Sigmoid colon (tissue), 4 donors: ENCODE results near the gene DNAH6.

Source experiments
- EP300 ChIP-seq, 4 donors: sonication (generic); formaldehyde crosslinking; IDR thresholded peaks; one replicate each; pipeline ENCODE4 v1.6.1; 2017; ENCODE audit warnings: antibody characterized with exemption in 4 of 4
- POLR2A ChIP-seq, 2 donors: fragments of 450-650 bp; IDR thresholded peaks; one replicate each; pipeline ENCODE4 v1.6.1; 2016; ENCODE audit warnings: antibody characterized with exemption in 2 of 2, mild to moderate bottlenecking in 2 of 2, moderate library complexity in 2 of 2
- POLR2AphosphoS5 ChIP-seq, 4 donors: sonication (generic); formaldehyde crosslinking; IDR thresholded peaks; one replicate each; pipeline ENCODE4 v1.6.1; 2017; ENCODE audit warnings: antibody characterized with exemption in 4 of 4
- TF ChIP-seq, protein P1 (sequence below), 4 experiments: fragments of 450-650 bp in 3 of 4; fragments of 200-600 bp in 1 of 4; IDR thresholded peaks; one replicate each; pipeline ENCODE4 v1.5.1; 2016 to 2019; ENCODE audit warnings: antibody characterized with exemption in 4 of 4, mild to moderate bottlenecking in 3 of 4, moderate library complexity in 2 of 4

DNA sequence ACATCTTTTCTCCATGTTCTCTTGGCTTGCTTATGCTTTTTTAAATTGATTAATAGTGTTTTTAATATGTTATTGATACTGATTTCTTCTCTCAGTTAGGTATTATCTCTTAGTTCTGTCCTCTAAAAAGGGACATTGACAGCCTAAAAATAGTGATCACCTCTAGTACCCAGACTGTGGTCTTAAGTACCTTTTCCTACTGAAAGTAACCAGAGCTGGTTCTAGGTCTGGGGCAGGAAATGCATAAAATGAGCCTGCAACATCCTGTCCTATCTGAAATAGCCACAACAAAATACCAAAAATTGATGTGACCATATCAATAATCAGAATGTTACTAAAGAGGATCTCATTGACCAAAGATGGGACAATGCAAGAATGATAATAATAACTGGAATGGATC is 113.3 kb downstream of the DNAH6 start:
- TF ChIP-seq, protein P1, sequence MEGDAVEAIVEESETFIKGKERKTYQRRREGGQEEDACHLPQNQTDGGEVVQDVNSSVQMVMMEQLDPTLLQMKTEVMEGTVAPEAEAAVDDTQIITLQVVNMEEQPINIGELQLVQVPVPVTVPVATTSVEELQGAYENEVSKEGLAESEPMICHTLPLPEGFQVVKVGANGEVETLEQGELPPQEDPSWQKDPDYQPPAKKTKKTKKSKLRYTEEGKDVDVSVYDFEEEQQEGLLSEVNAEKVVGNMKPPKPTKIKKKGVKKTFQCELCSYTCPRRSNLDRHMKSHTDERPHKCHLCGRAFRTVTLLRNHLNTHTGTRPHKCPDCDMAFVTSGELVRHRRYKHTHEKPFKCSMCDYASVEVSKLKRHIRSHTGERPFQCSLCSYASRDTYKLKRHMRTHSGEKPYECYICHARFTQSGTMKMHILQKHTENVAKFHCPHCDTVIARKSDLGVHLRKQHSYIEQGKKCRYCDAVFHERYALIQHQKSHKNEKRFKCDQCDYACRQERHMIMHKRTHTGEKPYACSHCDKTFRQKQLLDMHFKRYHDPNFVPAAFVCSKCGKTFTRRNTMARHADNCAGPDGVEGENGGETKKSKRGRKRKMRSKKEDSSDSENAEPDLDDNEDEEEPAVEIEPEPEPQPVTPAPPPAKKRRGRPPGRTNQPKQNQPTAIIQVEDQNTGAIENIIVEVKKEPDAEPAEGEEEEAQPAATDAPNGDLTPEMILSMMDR (IDR thresholded peaks at IDR 0.05), result no peak
- no peak for TF ChIP-seq POLR2AphosphoS5 (IDR thresholded peaks at IDR 0.05)
- TF ChIP-seq POLR2A (IDR thresholded peaks at IDR 0.05), result no peak
- no peak for TF ChIP-seq EP300 (IDR thresholded peaks at IDR 0.05)
